Activated CD8-positive, alpha-beta memory T cell treated with anti-CD3 and anti-CD28 coated beads, Interleukin-2, amount 50 U/mL, for 24 hours (primary cell): Measurements from ENCODE around the gene PFN3.

Experiments
- DNase-seq: peaks from one replicate; pipeline ENCODE4 v3.0.0-alpha.2; 2020; ENCODE audit errors: extremely low read depth

PFN3 gene

DNA sequence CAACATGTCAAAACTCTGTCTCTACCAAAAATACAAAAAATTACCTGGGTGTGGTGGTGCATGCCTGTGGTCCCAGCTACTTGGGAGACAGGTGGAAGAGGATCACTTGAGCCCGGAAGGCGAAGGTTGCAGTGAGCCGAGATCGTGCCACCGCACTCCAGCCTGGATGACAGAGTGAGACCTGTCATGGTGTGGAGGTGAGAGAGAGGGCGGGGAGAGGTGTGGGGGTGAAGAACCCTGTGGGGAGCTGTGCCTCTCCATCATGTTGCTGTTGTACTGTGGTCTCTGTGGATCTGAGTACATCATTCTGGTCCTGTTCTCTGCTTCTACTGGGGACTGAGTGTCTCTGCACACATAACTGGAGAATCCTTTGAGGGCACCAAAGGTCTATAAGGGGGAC is 27.6 kb downstream of the PFN3 start:
- no peak for DNase-seq

DNA sequence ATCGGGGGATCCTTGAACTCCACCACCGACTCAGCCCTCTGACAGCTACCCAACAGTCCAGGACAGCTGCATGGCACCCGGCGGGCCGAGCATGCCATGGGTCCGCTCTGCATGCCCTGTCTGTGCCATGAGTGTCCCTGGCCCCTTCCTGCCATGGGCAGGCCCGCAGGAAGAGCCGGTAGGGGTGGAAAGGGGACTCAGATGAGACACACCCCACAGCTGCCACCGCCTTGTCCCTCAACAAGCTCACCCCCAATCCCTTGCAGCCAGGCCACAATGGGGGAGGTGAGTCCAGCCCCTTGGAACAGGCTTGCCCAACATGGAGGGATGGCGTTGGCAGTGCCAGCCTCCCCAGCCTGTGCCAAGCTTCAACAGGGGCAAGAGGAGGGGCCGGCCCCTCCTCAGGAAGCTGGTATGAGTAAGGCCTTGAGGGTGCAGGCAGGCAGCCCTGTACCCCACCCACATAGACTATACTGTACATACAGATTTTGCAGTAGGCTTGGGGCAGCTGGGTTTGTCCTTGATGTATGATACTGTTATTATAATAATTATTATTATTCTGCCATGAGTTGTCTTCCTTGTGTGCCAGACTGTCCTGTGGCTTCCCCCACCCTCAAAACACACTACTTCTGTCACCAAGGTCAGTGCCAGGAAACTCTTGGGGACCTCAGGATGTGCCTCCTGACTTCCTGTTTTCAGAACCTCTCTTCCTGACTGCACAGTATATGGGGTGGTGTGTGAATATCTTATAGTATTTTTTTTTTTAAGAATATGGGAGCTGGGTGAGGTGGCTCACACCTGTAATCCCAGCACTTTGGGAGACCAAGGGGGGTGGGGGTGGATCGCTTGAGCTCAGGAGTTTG is 28.2 kb downstream of the PFN3 start:
- DNase-seq: no peak

DNA sequence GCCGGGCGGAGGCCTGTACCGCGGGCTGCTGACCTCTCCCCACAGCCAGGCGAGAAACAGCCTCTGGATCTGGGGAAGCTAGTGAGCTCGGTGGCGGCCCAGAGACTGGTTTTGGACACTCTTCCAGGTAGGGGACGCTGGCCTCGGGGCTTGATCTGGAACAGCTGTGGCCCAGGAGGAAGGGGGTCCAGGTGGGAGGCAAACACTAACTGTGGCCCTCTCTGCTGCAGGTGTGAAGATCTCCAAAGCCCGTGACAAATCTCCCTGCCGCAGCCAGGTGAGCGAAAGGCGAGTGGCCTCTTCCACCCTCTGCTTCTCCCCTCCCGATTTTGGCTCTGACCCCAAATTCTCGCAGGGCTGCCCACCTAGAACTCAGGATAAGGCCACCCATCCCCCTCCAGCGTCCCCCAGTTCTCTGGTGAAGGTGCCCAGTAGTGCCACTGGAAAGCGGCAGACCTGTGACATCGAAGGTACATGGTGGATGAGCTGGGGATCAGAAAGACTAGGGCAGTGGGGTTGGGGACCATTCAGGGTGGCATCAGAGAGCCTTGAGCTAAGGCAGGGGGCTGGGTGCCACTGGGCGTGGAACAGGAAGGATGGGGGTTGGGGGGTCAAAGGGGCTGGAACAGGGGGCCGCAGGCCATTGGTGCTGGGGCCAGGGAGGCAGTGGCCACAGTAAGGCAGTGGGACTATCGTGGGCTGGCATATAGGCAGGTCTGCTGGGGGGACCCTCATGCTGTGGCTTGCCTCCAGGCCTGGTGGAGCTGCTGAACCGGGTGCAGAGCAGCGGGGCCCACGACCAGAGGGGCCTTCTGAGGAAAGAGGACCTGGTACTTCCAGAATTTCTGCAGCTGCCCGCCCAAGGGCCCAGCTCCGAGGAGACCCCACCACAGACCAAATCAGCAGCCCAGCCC is 29.1 kb downstream of the PFN3 start:
- DNase-seq: no peak

DNA sequence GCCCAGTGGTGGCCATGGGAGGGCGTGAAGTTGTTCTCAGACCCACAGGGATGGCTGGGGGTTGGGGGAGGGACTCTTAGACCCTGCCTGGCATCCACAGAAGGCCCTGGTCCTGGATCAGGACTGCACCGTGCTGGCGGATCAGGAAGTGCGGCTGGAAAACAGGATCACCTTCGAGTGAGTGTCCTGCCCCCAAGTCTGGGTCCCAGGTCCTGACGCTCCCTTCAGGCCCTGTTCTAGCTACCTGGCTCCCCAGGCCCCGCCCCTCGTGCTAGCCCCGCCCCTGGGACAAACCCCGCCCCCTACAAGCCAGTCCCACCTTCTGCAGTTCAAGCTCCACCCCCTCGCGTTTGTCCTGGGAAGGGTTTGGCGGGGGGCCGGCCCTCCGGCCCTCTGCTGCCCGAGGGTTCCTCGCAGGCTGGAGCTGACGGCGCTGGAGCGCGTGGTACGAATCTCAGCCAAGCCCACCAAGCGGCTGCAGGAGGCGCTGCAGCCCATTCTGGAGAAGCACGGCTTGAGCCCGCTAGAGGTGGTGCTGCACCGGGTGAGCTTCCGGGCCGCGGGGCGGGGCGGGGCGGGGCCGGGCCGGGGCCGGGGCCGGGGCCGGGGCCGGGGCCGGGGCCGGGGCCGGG is 29.9 kb downstream of the PFN3 start:
- DNase-seq: no peak

DNA sequence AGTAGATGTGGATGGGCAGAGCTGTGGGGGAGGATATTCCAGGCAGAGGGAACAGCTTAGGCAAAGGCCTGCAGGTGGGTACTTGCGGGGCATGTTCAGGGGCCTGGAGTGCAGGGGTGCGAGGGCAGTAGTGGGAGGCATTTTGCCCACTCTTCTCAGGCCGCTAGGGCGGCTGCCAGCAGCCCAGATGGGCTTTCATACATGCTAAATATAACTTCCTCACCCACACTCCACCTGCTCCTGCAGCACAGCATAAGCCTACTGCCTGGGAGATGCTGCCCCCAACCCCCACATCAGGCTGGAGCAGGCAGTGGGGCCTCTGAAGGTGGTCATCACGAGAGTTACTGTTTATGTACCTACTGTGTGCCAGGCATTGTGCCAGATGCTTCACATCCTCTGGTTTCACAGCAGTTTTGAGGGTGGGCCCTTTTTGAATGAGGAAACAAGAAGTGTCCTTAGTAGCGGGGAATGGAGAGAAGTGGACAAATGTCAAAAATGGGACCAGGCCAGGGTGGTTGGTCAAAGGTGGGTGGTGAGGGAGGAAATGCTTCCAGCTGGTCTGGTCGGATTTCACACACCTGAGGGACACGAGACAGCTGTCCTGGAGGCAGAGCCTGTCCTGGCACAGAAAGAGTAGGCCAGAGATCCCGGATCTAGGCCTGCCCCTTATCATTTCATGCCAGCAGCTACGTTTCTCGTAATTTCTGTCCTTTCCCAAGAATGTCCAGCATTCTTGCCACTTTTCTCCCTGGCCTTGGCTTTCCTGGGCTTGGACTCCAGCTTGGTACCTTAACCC is 30.6 kb downstream of the PFN3 start:
- no peak for DNase-seq

DNA sequence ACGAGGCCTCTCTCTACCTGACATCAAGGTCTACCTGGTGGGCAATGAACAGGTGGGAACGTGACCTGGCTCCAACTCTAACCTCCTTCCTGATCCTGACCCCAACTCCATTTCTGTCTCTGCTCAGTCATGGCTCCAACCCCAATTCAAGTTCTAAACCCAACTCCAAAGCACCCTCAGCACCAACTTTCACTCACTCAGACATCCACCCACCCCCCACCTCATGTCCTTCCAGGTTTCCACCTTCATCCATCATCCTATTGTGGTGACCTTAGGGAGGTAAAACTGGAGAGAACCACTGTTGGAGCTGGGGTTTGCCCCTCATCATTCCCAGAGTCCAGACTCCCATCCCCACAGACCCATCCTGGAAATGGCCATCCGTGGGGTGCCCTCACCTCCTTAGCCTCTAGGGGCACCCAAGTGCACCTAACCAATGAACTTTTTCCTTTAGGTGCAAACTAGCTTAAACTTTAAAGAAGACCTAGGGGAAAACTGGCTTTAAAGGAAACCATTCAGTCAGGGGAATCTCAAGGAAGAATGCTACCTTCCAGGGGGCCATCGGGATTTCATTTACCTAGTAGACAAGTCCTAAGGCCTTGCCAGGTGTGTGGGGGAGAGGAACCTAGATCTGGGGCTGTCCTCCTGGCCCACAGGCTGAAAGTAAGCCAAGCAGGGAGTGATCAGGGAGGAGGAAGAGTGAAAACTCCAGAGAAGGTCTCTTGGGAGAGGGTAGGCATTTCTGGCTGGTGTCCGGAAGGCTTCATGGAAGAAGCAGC is 31.4 kb downstream of the PFN3 start:
- no peak for DNase-seq

DNA sequence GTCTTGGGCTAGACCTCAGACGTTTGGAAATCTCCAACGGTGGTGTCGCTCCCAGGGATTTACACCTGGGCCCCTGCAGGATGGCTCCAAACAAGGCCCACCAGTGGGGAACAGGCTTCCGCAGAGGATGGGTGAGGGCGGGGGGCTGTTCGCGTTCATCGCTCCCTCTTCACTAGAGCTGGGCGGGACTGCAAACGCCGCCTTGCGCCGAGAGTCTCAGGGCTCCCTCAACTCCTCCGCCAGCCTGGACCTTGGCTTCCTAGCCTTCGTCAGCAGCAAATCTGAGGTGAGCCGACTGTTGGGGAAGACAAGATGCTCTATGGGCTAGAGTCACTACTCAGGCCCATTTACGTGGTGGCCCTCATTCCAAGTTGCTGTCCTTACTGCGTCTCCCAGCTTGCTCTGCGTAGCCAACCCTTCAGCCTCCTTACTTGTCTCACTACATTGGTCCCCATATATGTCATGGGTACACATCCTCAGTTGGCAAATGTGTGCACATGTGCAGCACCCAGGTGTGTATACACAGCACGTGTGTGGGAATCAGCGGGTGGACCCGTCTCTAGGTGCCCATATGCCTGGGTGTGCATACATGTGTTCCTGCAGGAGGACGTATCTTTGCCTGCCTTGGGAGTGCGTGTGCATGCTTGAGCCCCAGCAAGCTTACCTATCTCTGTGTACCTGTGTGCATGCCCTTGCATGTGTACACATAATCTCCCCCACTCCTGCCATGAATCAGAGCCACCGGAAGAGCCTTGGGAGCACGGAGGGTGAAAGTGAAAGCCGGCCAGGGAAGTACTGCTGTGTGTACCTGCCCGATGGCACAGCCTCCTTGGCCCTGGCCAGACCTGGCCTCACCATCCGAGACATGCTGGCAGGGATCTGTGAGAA is 32.2 kb downstream of the PFN3 start:
- no peak for DNase-seq

DNA sequence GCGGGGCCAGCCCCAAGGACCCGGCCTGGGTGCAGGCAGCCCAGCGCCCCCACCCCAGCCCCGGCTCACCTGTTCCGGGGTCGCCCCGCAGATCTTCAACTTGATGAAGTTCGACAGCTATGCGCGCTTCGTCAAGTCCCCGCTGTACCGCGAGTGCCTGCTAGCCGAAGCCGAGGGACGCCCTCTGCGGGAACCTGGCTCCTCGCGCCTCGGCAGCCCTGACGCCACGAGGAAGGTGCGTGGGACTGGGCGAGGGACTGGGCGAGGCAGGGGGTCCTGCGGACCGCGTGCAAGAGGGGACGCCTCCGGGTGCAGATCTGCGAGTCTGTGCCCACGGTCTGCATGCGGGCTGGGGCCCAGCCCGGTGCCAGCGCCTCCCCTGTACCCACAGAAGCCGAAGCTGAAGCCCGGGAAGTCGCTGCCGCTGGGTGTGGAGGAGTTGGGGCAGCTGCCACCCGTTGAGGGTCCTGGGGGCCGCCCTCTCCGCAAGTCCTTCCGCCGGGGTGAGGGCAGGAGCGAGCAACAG is 33.1 kb downstream of the PFN3 start:
- DNase-seq: no peak

DNA sequence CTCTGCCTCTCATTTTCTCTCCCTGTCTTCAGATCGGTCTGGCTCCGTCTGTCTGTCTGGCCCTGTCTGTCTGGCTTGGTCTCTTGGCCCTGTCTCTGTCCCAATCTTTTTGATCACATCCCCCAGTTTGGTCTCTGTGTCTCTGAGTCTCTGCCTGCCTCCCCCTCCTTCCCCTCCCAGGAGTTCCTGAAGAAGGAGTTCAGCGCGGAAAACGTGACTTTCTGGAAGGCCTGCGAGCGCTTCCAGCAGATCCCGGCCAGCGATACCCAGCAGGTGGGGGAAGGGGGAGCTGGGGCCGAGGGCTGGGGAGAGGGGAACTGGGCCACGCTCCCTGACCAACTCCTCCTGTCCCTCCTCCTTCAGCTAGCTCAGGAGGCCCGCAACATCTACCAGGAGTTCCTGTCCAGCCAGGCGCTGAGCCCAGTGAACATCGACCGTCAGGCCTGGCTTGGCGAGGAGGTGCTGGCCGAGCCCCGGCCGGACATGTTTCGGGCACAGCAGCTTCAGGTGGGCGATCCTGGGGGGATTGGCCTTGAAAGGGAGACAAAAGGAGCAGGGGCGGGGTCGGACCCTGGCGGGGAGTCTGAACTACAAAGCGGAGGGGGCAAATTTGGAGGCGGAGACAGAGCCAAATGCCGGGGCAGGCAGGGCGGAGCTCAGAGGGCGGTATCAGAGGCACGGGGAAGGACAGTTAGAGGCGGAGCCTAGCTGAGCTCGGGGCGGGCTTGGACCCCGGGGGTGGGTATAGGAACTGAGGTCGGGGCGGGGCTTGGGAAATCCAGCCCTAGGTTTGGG is 33.7 kb downstream of the PFN3 start:
- no peak for DNase-seq

DNA sequence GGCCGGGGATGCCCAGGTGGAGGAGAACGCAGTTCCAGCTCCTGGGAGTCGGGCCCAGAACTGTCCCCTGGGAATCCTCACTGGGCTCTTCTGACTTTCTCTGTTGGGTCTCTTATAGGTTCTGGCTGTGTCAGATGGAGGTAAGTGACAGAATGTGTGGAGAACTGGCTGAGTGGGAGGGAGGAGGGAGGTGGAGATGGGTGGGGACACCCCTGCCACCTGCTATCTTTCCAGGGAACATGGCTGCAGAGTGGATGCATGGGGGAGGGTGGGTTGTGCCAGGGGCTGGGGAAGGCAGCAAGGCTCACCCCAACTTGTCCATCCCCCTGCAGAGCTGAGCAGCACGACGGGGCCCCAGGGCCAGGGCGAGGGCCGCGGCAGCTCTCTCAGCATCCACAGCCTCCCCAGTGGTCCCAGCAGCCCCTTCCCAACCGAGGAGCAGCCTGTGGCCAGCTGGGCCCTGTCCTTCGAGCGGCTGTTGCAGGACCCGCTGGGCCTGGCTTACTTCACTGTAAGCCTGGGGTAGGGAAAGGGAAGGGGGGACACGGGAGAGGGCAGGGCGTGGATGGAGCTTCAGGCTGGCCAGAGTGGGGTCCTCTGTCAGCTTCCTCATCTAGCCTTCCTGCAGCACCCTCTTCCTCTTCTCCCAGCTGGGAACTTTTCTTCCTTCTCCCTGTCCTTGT is 34.5 kb downstream of the PFN3 start:
- DNase-seq: no peak

DNA sequence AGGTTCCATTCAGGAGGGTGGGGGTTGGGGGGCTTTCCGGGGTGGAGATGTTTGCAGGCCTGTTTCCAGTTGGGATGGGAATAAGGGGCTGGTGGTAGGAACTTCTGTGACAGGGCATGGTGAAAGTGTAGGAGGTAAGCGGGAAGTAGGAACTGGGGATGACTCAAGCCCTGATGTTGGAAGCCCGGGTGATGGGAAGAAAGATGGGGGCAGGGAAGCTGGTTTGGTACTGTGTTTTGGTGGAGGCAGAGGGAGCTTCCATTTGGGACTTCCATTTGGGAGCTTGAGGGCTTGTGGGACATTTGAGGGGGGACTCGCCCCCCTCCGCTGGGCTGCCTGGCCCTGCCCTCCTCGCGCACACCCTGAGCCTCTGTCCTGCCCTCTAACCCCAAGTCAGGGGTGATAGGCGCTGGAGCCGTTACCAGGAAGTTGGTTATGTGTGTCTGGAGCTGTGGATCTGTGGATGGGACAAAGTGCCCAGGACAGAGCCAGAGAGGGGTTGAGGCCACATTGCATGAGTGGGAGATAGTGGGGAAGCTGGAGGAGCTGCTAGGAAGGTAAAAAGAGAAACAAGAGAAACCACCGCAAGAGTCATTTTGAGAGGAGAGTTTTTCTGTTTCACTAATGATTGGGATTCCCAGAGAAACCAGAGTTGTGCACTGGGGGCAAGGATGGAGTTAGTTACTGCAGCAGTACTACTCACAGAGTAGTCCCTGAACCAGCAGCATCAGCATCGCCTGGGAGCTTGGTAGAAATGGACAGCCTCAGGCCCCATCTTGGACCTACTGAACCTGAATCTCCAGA is 36.1 kb downstream of the PFN3 start:
- no peak for DNase-seq

DNA sequence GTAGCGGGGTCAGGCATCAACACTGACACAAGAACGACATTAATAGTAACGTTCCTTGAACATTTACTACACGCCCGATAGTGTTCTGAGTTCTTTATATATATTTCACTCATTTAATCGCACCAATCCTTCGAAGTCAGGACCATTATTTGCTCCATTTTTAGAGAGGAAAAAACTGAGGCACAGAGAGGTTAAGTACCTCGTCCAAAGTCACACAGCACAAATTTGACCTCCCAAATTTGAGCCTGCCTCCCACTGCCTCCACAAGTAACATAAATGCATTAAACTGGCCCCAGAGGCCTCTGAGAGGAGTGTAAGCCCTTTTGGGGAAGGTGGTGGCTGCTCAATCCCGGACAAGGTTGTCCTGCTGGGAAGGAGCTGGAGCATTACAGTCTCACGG is 36.9 kb downstream of the PFN3 start:
- no peak for DNase-seq

DNA sequence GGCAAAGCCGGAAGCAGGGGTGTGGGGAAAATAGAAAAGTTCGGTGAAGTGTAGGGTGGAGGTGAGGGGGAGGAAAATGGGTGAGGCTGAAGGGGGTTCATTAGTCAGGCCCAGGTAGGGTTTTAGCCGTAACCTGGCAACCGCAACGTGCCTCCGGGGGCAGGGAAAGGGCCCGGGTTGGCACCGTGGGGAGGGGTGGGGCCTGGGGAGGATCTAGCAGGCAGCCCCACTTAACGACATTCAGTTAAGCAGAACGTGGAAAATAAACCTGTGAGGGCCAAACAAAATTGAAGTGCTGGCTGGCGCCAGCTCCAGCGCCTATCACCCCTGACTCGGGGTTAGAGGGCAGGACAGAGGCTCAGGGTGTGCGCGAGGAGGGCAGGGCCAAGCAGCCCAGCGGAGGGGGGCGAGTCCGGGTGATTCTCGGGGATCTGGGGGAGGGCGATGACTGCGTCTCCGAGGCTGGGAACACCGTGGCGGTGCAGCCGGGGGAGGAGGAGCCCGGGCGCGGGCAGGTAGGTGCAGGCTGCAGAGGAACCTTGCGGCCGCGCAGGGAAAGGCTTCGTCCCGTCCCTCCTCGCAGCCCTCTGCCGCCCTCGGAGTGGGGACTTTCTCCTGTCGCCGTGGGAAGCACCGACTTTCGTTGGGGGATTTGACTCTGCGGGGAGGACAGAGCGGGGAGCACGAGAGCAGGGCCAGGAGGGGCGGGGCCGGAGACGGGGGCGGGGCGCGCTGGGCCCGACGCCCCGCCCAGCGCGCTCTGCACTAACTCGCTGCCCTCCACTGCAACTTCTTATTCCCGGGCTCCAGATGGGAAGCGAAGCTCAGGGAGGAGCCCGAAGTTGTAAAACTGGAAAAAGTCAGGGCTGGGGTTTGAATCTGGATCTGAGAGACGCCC is 37.6 kb downstream of the PFN3 start:
- DNase-seq: no peak

DNA sequence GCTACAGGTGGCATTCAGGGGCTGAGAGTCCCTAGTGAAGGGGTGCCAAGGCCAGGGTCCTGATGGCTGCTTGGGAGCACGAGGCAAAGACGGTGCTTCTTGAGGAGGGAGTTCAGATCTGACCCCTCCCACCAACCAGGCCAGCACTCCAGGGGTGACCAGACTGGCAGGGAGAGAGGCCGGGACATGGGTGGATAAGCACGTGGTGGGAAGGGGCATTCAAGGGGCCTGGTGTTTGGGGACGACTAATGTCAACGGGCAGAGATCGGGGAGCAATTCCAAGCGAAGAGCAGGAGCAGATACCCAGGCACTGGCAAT is 38.2 kb downstream of the PFN3 start:
- DNase-seq: no peak

DNA sequence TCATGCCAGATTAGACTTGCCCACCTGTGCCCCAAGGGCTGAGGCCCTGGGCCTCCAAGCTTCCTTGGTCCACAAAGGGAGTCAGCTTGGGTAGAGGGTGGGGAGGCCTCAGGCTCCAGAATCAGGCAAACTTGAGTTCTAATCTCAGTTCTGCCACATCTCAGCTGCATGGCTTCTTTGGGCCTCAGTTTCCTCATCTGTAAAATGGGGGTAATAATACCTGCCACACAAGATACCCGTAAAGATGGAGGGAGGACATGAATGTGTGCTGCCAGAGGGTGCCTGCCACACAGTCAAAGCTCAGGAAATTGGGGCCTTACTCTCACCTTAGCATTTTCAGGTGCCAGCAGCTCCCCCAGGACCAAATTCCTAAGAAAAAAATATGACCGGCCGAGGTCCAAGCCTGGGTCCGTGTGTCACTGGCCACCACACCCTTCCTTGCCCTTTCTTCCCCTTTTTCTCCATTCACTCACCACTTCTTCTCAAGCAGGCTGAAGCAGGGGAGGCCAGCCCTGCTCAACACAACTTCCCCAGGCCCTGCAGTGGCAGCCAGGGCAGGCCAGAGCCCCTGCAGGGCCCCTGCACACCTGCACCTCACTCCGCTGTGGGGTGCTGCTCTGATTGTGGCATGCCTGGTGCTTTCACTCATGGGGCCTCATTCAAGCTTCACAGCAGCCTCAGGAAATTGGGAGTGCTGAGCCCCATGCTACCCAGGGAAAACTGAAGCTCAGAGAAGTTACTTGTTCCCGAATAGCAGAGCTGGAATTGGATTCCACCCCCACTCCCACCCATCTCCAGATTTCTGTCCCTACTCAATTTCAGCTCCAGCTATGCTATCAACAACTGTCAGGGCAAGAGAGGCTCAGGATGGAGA is 38.8 kb downstream of the PFN3 start:
- no peak for DNase-seq
